ENCODE measurements around the gene PLA2G4B.
A peak's percentile ranks its signal among the peaks of the same experiment; 100 is the strongest.

PLA2G4B gene

DNA sequence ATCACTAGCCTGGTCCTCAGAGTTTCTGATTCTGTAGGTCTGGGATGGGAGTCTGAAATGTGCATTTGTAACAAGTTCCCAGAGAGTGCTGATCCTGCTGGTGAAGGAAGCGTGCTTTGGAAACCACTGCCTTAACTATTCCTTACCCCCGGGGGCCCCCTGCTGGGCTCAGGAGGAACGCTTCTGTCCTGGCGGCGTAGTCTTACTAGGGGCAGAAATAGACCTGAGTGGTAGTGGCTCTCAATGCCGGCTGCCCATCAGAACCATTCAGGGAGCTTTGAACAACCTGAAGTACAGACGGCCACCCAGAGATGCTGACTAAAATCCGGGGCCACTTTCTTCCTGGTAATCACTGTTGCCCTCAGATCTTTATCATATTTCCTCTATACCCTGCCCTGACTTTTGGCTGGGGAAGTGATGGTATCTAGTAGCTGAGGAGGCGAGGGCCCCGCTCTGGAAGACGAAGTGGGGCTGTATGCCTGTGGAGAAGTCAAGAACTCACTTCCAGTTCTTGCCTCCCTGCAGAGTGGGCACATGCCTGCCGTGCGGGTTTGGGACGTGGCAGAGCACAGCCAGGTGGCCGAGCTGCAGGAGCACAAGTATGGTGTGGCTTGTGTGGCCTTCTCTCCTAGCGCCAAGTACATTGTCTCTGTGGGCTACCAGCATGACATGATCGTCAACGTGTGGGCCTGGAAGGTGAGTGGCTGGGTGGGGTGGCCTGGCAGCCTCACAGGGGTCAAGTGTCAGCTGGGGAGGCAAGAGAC lies 27.0 kb upstream of the PLA2G4B start:
- no peak for DNase-seq (ENCODE audit: low spot score)
- TF ChIP-seq, protein P1, sequence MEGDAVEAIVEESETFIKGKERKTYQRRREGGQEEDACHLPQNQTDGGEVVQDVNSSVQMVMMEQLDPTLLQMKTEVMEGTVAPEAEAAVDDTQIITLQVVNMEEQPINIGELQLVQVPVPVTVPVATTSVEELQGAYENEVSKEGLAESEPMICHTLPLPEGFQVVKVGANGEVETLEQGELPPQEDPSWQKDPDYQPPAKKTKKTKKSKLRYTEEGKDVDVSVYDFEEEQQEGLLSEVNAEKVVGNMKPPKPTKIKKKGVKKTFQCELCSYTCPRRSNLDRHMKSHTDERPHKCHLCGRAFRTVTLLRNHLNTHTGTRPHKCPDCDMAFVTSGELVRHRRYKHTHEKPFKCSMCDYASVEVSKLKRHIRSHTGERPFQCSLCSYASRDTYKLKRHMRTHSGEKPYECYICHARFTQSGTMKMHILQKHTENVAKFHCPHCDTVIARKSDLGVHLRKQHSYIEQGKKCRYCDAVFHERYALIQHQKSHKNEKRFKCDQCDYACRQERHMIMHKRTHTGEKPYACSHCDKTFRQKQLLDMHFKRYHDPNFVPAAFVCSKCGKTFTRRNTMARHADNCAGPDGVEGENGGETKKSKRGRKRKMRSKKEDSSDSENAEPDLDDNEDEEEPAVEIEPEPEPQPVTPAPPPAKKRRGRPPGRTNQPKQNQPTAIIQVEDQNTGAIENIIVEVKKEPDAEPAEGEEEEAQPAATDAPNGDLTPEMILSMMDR (IDR thresholded peaks at IDR 0.05; ENCODE audit: poor library complexity, severe bottlenecking): peak; percentile 98
- peak; percentile 72 for ATAC-seq (ENCODE audit: low read depth)

DNA sequence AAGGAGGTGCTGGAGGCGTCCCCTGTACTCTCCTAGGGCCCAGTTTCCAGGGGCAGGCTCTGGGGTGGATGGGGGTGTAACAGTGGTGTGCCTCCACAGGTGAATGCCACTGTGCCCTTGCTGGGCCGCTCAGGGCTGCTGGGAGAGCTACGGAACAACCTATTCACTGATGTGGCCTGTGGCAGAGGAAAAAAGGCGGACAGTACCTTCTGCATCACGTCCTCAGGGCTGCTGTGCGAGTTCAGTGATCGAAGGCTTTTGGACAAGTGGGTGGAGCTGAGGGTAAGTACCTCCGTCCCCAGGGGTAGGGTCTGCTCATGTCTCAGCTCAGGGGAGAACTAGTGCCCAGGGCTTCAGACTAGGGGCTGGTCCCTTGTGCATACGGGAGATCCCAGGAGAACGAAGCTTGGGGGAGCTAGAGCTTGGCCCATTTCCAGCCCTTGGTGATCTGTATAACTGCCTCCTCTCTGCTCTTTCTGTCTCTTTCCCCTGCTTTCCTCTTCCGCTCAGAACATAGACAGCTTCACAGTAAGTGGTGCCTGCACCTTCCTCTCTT lies 25.7 kb upstream of the PLA2G4B start:
- no peaks in the 10 kb centered on the region for H3K9me3 ChIP-seq (ENCODE audit: severe bottlenecking)
- TF ChIP-seq, protein P1 (IDR thresholded peaks at IDR 0.05; ENCODE audit: poor library complexity, severe bottlenecking): no peak
- DNase-seq (ENCODE audit: low spot score) (no peak), ATAC-seq (ENCODE audit: low read depth) (no peak)
- H3K36me3 ChIP-seq (ENCODE audit: low read depth): peaks cover 75% of the 10 kb centered on the region
- no peak overlapping the region for H3K4me3 ChIP-seq (ENCODE audit: severe bottlenecking)
- no peaks in the 10 kb centered on the region for H3K27me3 ChIP-seq (ENCODE audit: insufficient read depth, poor library complexity, severe bottlenecking)
- H3K4me1 ChIP-seq (ENCODE audit: insufficient read depth, poor library complexity, severe bottlenecking): no peaks in the 10 kb centered on the region
- no peak overlapping the region for H3K27ac ChIP-seq (ENCODE audit: poor library complexity, severe bottlenecking)

More for the DNA sequence above, 27.0 kb upstream of the PLA2G4B start:
- Histone ChIP-seq H3K27ac (ENCODE audit: poor library complexity, severe bottlenecking) (no peak overlapping the region), H3K4me1 (ENCODE audit: insufficient read depth, poor library complexity, severe bottlenecking) (peaks cover 9% of the 10 kb centered on the region), H3K27me3 (ENCODE audit: insufficient read depth, poor library complexity, severe bottlenecking) (no peaks in the 10 kb centered on the region), H3K4me3 (ENCODE audit: severe bottlenecking) (no peak overlapping the region), H3K9me3 (ENCODE audit: severe bottlenecking) (no peaks in the 10 kb centered on the region), H3K36me3 (ENCODE audit: low read depth) (peaks cover 69% of the 10 kb centered on the region)

DNA sequence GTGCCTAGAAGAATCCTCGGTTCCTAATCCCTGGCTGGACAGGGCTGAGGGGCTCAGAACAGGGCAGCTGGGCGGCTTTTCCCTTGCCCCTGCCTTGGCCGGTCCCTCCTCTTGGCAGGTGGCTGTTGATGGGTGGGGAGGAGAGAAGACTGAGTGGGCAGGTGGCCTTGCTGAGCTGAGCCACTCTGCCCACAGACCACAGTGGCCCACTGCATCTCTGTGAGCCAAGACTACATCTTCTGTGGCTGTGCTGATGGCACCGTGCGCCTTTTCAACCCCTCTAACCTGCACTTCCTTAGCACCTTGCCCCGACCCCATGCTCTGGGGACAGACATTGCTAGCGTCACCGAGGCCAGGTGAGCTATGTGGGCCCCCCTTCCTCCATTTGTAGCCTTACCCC lies 25.2 kb upstream of the PLA2G4B start:
- ATAC-seq (ENCODE audit: low read depth) (no peak), DNase-seq (ENCODE audit: low spot score) (no peak)
- no peak overlapping the region for H3K4me3 ChIP-seq (ENCODE audit: severe bottlenecking)
- no peaks in the 10 kb centered on the region for H3K4me1 ChIP-seq (ENCODE audit: insufficient read depth, poor library complexity, severe bottlenecking)
- TF ChIP-seq, protein P1 (IDR thresholded peaks at IDR 0.05; ENCODE audit: poor library complexity, severe bottlenecking): no peak
- no peaks in the 10 kb centered on the region for H3K27me3 ChIP-seq (ENCODE audit: insufficient read depth, poor library complexity, severe bottlenecking)
- H3K9me3 ChIP-seq (ENCODE audit: severe bottlenecking): no peaks in the 10 kb centered on the region
- H3K36me3 ChIP-seq (ENCODE audit: low read depth): peaks cover 81% of the 10 kb centered on the region
- H3K27ac ChIP-seq (ENCODE audit: poor library complexity, severe bottlenecking): no peak overlapping the region

DNA sequence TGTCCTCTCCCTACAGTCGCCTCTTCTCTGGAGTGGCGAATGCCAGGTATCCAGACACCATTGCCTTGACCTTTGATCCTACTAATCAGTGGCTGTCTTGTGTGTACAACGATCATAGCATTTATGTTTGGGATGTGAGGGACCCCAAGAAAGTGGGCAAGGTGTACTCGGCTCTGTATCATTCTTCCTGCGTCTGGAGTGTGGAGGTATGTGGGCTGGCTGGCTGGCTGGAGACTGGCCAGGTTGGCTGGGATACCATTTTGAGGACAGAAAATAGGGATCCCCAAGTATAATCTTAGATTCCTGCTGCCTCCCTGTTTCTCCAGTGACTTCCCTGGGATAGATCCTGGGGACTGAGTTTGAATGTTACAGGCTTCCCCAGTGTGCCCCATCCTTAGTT lies 24.1 kb upstream of the PLA2G4B start:
- Histone ChIP-seq H3K4me1 (ENCODE audit: insufficient read depth, poor library complexity, severe bottlenecking) (peaks cover 3% of the 10 kb centered on the region), H3K27ac (ENCODE audit: poor library complexity, severe bottlenecking) (no peak overlapping the region), H3K27me3 (ENCODE audit: insufficient read depth, poor library complexity, severe bottlenecking) (no peaks in the 10 kb centered on the region), H3K36me3 (ENCODE audit: low read depth) (peaks cover 89% of the 10 kb centered on the region), H3K4me3 (ENCODE audit: severe bottlenecking) (no peak overlapping the region), H3K9me3 (ENCODE audit: severe bottlenecking) (no peaks in the 10 kb centered on the region)
- TF ChIP-seq, protein P1 (IDR thresholded peaks at IDR 0.05; ENCODE audit: poor library complexity, severe bottlenecking): no peak
- DNase-seq (ENCODE audit: low spot score) (no peak), ATAC-seq (ENCODE audit: low read depth) (no peak)

DNA sequence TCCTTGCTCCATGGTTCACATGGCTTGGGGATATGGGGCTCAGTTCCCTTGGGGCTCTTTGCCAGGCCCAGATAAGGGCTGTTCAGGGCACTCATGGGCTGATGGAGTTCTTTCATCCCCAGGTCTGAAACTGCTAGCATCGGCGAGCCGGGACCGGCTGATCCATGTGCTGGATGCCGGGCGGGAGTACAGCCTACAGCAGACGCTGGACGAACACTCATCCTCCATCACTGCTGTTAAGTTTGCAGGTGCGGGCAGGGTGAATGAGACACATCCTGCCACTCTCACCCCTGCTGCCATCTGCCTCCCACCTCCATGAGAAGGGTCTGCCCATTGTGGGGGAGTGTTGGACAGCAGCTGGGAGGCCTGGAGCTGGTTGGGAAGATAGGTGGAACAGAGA lies 21.9 kb upstream of the PLA2G4B start:
- Histone ChIP-seq H3K27me3 (ENCODE audit: insufficient read depth, poor library complexity, severe bottlenecking) (no peaks in the 10 kb centered on the region), H3K4me3 (ENCODE audit: severe bottlenecking) (no peak overlapping the region), H3K9me3 (ENCODE audit: severe bottlenecking) (no peaks in the 10 kb centered on the region), H3K4me1 (ENCODE audit: insufficient read depth, poor library complexity, severe bottlenecking) (peaks cover 3% of the 10 kb centered on the region), H3K27ac (ENCODE audit: poor library complexity, severe bottlenecking) (no peak overlapping the region), H3K36me3 (ENCODE audit: low read depth) (peaks cover 100% of the 10 kb centered on the region)
- no peak for ATAC-seq (ENCODE audit: low read depth)
- DNase-seq (ENCODE audit: low spot score): no peak
- TF ChIP-seq, protein P1 (IDR thresholded peaks at IDR 0.05; ENCODE audit: poor library complexity, severe bottlenecking): no peak

Measured in RWPE2 (cell line).